ENCODE data around the gene ARHGEF10L. TPM values are rescaled to one million over a fixed set of nuclear protein-coding genes. Genes with fewer than 3 reads are reported as not detected.

The ARHGEF10L gene
- polyA plus RNA-seq, 12 donors, result 15.6 to 29.2 (median 19.0) TPM; not detected in 1

DNA sequence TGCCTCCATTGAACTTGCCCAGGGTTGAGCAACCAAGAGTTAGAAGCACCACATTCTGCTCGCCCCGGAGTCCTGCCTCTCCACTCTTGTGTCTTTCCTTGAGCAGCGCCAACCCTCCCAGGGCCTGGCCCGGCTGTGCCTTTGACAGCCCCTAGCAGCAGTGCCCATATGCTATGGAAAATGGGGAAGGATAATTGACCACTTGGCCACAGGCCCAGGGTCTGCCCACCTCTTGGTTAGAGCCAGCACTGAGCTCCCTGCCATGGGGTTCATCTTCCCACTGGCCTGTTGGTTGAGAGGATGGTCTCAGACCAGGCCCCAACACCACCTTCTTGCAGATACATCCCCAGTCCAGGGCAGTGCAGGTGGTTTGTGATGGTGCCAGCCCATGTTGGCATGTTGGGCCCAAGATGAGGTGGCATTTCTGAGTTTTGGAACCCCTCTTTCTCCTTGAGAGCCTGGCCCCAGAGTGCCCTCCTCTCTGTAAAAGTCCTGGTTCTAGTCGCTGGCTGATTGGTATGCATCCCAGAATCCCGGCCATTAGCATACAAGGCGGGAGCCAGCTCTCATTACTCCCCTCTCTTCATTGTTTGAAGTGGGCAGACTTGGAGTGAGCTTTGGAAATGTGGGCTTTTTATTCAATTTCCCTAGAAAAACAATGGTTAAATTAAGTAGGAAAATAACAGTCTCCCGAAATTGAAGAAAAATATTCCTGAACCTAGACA, 7.6 kb downstream of the ARHGEF10L start:
- no peak for DNase-seq

DNA sequence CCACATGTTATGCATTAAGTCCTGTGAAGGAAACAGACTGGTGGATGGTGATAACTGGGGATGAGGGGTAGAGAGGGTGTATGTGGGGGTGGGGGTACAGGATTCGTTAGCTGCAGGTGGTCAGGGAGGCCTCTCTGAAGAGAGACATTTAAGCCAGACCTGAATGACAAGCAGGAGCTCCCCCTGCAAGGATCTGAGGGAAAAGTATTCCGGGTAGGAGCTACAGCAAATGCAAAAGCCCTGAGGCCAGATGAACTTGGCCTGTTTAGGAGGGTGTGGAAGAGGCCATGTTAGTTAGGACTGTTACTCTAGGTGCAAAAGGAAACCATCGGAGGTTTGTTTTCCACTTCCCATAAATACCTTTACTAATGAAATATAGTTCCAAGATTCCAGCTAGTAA, 9.9 kb downstream of the ARHGEF10L start:
- no peak for DNase-seq

DNA sequence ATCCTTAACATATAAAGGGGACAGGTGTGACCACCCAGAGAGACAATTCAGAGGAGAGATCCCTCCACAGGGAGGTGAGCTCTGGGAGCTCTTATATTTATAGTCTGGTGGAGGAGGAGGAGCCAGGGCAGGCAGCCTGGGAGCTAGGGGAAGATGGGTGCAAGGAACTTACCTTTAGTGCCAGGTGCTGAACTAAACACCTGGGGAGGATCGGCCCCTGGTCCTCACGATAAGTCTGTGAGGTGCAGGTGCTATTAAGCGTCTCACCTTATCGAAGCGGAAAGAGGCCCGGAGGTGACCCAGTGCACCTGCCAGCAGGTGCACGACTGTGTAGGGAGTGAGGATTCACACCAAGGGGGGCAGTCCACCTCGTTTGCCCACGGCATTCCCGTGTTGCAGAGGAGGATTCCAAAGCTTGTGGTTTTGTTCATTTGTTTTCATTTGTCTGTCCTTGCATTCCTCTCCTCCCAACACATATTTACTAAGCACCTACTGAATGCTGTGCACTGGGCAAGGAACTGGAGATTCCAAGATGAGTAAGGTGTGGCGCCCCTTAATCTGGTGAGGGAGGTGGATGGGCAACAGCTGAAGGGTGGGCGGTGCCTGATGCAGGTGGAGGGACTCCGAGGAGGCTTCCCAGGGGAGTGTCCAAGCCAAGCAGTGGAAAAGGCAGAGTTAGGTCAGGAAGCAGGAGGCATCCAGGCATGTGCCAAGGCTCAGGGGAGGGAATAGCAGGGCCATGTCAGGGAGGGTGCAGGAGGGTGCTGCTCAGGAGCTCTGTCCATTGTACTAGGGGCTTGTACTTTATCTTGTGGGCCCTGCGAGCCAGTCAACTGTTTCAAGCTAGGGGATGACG, 11.5 kb downstream of the ARHGEF10L start:
- DNase-seq, result no peak

DNA sequence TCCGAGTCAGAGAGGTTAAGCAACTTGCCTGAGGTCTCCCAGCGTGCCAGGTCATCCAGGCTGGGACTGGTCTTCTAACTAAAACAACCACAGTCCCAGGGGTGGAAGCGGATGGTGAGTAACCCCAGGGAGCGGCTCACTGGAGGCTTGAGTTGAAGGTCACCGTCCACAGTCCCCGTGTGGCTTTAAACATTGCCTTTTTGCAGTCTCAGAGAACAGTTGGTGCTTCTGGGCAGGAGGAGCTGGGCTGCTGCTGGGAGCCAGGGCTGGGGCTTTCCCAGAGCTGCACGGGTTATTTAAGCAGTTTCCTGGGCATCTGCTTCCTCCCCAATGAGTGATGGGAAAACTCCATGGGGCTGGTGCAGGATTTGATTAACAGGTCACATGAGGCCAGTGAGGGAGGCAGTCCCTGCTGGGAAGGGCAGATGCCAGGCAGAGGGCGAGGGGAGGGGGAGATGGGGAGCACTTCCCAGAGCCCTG, 12.3 kb downstream of the ARHGEF10L start:
- DNase-seq, result no peak

DNA sequence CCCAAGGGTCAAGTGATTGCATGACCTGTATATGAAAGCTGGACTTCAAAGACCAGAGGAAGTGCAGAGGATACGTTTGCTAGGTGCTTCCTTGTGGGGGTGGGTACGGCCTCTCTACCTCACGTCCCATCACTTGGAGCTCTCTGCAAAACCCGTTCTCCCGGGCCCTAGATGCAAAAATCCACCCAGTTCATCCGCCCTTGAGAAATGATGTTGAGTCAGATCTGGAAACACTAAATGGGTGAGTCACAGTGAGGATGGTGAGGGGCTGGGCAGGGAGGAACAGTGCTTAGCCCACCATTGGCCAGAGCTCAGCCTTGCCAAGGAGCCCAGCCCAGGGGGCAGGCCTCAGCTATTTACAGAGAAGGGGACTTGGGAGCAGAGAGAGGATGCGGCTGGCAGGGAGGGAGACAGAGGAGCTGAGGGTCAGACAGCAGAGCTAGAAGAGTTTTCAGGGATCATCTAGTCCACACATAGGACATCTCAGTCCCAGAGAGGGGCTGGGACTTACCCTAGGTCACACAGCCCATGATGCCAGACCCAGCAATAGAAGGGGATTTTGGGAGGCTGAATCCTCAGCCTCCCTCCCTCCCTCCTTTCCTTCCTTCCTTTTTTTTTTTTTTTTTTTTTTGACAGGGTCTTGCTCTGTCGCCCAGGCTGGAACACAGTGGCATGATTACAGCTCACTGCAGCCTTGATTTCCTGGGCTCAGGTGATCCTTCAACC, 14.6 kb downstream of the ARHGEF10L start:
- DNase-seq, result no peak

DNA sequence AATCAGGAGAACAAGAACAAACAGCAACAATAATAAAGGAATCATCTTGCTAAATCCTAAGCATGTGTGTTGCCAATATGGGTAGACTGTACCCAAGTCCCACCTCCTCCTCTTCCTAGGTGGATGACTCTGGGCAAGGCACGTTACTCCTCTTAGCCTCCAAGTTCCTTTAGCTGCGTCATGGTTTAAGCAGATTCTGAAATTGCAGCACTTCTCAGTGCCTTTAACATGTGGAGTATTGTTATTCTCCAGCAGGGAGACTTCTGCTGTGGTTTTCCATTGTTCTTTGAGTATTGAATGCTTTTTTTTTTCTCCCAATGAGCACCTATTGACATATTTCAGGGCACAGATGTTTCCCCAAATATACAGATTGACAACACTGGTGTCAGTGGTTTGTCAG, 15.5 kb downstream of the ARHGEF10L start:
- DNase-seq, result no peak

DNA sequence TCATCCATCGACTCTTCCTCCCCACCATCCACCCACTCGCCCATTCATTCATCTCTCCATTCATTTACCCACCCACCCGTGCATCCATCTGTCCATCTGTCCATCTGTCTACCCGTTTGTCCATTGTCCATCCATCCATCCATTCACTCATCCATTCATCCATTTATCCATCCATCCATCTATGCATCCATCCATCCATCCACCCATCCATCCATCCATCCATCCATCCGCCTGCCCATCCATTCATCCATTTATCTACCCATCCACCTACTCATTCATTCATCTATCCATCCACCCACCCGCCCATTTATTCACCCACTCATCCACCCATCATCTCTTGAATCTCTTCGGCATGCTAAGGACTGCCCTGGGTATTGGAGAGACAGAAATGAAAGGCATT, 18.5 kb downstream of the ARHGEF10L start:
- DNase-seq, result no peak

DNA sequence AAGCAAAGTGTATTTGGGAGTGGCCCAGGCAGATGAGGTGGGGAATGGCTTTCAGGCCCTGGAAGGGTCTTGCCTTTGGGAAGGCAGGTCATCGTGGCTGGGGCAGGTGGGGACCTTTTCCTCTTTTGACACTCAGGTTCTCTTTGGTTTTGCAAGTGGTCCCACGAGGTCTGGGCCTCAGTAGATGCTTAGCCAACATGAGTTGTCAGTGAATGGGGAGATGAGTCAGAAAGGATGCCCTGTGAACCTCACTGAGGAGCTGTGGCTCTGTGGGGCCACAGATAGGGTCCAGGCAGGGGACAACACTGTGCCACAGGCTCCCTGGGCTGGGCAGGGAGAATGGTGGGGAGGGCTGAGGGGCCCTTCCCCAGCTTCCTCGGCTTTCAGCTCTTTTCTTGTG, 19.0 kb downstream of the ARHGEF10L start:
- DNase-seq, result no peak

DNA sequence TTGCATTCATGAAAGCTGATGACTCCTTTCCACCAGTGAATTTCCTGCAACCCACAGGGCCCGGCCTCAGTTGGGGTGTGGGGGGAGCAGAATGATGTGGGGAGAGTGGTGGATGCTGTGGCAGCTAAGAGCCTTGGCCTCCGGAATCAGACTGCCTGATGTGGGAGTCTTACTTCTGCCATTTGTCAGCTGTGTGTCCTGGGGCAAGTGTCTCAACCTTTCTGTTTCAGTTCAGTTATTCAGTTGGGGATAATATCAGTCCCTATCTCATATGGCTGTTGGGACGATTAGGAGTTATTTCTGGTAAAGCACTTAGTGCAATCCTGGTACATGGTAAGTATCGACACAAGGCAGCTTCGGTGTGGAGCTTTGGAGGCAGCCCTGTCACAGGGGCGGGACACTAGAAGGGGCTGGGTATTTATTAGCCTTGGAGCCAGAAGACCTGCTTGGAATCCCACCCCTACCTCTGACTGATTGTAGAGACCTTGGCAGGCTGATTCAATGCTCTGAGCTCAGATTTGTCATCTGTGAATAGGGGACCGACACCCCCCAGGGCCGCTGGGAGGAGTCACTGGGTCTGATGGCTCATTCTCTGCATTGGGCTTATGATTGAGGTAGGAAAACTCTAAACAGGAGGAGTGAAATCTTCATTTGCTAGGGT, 19.6 kb downstream of the ARHGEF10L start:
- DNase-seq, result no peak

DNA sequence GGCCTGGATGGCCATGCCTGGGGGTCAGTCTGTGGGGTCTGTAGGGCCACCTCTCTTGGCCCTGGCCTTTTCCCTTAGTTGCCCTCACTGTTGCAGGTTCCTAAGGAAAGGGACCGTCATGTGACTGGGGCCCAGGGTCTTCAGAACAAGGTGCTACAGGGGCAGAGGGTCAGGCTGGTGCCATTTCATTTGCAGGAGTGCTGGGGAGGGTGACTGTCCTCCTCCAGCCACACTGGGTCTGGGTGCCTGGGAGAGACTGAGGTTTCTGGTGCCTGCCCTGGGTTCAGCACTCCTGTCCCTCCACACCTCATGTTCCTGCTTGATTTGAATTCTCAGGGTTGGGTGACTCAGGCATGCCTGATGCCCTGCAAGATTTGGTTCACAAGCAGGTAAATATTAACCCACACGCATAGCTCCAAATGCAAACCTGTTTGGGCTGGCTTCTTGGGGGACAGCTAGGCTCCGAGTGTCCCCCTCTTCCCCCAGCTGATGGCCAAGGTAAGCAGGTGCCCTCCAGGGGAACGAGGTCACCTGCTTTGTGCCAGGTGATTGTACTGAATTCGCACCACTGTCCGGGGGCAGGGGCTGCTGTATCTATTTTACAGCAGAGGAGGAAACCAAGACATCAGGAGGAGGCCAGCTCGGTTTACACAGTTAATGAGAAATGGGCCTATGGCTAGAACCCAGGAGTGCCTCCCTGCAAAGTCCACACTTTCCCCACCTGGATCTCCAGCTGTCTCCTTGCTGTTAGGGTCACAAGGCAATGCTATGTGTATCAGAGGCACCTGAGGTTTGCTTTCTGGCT, 20.3 kb downstream of the ARHGEF10L start:
- no peak for DNase-seq

DNA sequence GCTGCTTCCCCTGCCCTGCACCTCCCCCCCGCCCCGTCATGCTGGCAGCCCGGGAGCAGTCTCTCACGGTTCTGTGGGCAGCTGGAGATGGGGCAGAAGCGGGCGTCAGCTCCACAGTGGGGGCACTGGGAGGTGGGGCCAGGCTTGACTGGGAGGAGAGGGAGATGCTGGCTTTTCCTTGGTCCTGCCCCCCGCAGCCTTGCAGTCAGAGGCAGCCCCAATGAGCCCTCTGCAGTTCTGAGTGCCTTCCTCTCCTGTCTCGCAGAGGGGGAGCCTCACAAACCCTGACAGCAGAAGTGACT, 21.7 kb downstream of the ARHGEF10L start:
- DNase-seq, result no peak

DNA sequence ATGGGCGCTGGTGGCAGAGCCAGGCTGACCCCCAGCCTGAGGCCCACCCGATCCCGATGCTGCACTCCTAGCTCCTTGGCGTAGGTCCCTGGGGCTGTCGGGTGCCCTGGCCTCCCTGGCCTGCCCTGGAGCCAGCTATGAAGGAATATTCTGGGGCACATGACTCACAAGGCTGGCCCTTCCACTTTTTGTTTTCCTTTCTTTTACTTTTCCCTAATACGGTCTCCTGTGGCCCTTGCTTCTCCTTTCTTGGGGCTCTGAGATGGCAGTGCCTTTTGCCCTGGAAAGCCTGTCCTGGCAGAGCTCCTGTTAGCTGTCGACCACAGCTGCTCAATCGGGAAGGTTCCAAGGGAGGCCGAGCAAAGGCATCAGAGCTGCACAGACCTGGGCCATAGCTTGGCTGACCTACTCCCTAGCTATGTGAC, 22.1 kb downstream of the ARHGEF10L start:
- no peak for DNase-seq

DNA sequence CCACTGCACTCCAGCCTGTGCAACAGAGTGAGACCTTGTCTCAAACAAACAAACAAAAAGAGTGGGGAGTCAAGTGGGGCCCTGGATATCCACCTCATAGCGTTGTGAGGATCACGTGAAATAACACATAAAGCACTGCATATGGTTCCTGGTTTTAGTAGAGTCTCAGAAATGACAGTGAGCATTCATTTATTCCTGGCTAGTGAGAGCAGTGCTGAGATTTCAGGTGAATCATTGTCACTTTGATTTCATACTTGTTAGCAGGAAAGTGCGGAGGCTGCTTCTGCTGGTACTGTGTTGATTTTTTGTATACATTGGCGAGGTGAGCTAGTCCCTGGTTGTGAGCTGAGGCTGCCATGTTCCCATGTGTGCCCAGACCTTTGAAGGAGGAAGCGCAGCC, 22.9 kb downstream of the ARHGEF10L start:
- no peak for DNase-seq

DNA sequence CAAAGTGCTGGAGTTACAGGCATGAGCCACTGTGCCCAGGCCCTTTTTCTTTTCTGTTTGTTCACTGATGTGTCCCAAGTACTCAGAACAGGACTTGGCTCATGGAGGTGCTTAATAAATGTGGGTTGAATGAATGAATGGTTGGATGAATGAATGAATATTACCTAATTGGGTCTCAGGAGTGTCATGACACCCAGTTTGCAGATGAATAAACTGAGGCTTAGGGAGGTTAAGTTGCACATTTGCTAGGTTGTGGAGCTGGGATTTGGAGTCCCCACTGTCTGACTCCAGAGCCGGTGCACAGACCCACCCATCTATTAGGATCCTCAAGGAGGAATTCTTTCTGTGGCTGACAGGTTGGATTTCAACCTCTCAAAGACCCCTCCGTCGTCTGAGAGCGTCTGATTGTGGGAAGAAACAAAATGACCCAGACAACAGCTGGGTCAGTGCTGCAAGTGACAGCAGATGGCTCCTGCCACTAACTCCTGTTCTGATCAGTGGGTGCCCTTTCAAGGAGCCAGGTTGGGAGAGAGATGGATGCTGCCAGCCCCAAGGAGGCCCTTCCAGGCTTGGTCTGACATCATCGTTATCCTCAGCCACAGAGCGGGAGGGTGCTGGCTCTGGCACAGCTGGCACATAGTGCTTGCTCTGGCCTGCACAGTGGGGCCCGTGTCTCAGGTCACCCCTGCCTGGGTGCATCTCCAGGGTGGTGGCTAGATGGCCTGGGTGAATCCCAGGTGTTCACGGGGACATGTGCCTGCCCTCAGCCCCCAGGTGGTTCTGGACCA, 24.2 kb downstream of the ARHGEF10L start:
- no peak for DNase-seq

DNA sequence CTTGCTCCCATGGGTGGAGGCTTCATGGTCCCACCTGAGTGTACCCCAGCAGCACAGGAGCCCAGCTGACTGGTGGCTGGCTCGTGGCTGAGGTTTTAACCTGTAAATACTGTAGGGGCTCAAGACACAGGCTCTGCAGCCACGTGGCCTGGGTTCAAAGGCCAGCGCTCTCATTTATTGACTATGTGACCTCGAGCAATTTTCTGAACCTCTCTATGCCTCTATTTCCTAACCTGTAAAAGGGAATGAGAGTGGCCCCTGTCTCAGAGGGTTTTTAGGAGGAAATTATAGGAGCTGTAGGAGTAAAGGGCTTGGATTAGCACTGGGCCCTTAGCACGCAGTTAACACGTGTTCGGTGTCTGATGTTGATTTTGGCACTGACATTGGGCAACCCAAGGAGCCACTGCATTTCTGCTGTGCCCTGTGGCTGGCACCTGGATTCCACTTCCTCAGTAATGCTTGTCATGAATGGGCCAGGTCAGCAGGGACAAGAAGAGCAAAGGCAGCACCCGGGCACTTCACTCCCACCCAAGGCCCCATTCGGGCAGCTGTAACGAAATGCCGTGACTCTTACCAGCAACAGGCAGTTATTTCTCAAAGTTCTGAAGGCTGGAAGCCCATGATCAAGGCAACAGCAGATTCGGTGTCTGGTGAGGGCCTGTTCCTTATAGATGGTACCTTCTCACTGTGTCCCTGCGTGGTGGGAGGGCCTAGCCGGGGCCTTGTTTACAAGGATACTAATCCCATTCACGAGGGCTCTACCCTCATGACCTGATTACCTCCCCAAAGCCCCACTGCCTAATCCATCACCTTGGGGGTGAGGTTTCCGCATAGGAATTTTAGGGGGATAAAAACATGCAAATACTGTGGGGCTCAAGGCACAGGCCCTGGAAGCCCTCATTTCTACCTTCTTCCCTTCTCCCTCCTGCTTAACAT, 25.2 kb downstream of the ARHGEF10L start:
- no peak for DNase-seq

DNA sequence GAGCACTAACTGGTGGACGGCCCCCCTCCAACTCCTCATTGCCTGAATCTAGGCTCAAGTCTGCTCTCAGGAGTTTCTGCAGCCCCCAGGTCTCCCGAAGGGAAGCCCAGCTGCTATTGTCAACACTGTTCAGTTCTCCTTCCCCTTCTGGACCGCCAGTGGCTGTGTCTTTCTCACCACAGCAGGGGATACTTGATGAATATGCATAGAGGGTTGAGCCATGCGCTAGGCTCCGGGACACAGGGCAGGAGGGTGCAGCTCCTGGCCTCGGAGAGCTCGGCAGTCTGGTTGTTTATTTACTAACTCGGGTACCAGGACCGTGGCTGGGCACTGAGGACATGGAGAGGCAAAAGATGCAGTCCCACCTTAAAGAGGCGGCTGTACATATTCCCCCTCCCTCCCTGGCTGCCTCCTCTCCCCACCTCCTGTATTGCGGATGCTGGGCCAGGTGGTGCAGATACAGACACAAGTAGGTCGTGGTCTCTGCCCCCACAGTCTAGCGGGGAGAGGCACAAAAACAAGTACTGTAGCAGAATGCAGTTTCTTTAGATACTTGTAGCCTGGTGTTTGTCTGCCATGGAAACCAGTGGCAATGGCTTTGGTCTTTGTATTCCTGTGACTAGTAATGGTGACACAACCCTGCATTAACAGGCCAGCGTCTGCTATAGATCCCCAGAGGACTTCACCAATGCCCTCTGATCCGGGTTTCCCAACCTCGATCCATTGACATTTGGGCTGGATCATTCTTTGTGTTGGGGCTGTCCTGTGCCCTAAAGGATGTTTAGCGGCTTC, 26.2 kb downstream of the ARHGEF10L start:
- DNase-seq, result no peak

DNA sequence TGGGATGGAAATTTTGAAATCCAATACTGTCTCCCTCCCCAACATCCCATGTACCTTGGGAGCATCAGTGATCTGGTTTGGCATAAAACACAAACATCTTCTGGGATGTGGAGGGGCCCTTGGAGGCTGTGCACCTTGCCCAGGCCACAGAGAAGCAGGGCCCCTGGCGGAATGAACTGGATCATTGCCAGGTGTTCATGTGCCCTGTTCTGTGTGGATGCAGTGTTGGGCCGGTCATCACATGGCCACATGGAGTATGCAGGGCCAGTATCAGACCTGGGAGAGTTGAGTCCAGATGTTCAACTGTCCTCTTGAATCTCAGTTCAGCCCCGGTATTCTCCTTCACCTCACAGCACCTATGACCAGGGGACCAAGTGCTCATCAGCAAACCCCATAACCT, 26.9 kb downstream of the ARHGEF10L start:
- no peak for DNase-seq

DNA sequence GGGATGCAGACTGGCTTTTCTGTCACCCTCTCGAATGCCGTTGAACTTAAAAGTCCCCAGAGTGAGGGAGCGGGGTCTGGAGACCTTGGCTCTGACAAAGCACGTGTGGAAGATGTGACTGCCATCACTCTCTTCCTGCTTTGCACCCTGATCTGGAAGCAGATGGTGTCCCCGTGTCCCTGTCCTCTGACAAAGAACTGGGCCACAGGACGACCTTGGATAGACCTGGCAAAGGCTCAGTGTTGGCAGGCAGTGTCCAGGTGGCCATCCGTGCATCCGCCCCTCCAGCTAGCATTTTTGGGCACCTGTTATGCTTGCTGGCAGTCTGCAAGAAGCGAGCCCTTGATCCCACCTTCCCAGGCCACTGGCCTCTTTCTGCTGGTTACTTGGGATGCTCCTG, 27.4 kb downstream of the ARHGEF10L start:
- DNase-seq, result no peak
